Colonic mucosa (tissue), 4 donors: ENCODE data around the gene EEIG2. TPM values are rescaled to one million over a fixed set of nuclear protein-coding genes. Genes with fewer than 3 reads are reported as not detected.

Experiments
- DNase-seq: peaks from one replicate; pipeline ENCODE4 v3.0.0-alpha.2; 2020
- H3K27ac ChIP-seq: fragments of 200-600 bp; one replicate; pipeline ENCODE4 v1.8.0; 2021
- H3K27me3 ChIP-seq: fragments of 200-600 bp; one replicate; pipeline ENCODE4 v1.8.0; 2021
- H3K36me3 ChIP-seq: fragments of 200-600 bp; one replicate; pipeline ENCODE4 v1.8.0; 2021
- H3K4me1 ChIP-seq: fragments of 200-600 bp; one replicate; pipeline ENCODE4 v1.8.0; 2021; ENCODE audit warnings: mild to moderate bottlenecking
- H3K4me3 ChIP-seq: fragments of 200-600 bp; one replicate; pipeline ENCODE4 v1.8.0; 2021
- H3K9ac ChIP-seq, 2 donors: one replicate each; pipeline ENCODE4 v1.7.0; 2013; ENCODE audit warnings: control low read depth in 2 of 2, low read depth in 2 of 2, low read length in 2 of 2
- H3K9me3 ChIP-seq: fragments of 200-600 bp; one replicate; pipeline ENCODE4 v1.8.0; 2021
- intact Hi-C: fragments of 100-400 bp; cut with DNase I; formaldehyde crosslinking; loops from one replicate; pipeline ENCODE4 v1.14.1; 2022
- total RNA-seq, 2 donors: library from RNA; stranded (reverse); fragmentation: NEBNext Ultra II Directional in 1 of 2; extraction: Animal tissue kit (Norgen Biotek cat#: 25700) in 1 of 2; gene quantifications; one replicate each; pipeline ENCODE4 v1.2.1, GENCODE V29; 2021
- TF ChIP-seq, protein P1 (sequence below): fragments of 200-600 bp; IDR thresholded peaks from one replicate; pipeline ENCODE4 v1.8.0; 2022; ENCODE audit warnings: antibody characterized with exemption, mild to moderate bottlenecking
- donor health status: healthy.
- donor health status: DM: no; HTN: no; CAD: no.
- donor health status: DM: no; HTN: no; CAD: no.

EEIG2 gene
- total RNA-seq, 2 donors from 2014 or later = 32.8 to 42.8 TPM

DNA sequence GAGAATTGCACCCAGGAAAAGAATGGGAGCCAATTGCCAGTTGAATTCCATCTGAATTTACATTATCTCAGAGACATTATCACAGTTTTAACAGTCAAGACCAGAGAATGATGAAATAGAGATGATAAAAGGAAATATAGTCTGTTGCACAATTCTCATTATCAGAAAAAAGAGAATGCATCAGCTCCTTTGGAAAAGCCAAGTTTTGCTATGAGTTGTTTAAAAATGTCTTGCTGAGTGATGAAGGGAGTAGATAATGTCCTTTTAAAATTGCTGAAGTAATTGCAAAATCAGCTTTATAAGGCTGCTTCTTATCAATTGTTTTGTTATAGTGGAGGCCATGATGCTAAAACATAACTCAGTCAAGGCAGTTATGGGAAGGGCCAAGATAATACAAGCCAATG is 37.9 kb upstream of the EEIG2 start:
- H3K27ac ChIP-seq = no peak overlapping the region
- no peaks in the 10 kb centered on the region for H3K27me3 ChIP-seq
- intact Hi-C loops = no loop called here
- H3K36me3 ChIP-seq = no peaks in the 10 kb centered on the region
- H3K9ac ChIP-seq = no peak overlapping the region
- TF ChIP-seq, protein P1, sequence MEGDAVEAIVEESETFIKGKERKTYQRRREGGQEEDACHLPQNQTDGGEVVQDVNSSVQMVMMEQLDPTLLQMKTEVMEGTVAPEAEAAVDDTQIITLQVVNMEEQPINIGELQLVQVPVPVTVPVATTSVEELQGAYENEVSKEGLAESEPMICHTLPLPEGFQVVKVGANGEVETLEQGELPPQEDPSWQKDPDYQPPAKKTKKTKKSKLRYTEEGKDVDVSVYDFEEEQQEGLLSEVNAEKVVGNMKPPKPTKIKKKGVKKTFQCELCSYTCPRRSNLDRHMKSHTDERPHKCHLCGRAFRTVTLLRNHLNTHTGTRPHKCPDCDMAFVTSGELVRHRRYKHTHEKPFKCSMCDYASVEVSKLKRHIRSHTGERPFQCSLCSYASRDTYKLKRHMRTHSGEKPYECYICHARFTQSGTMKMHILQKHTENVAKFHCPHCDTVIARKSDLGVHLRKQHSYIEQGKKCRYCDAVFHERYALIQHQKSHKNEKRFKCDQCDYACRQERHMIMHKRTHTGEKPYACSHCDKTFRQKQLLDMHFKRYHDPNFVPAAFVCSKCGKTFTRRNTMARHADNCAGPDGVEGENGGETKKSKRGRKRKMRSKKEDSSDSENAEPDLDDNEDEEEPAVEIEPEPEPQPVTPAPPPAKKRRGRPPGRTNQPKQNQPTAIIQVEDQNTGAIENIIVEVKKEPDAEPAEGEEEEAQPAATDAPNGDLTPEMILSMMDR = no peak
- no peak overlapping the region for H3K4me3 ChIP-seq
- no peaks in the 10 kb centered on the region for H3K9me3 ChIP-seq
- DNase-seq = no peak
- H3K4me1 ChIP-seq = no peaks in the 10 kb centered on the region

DNA sequence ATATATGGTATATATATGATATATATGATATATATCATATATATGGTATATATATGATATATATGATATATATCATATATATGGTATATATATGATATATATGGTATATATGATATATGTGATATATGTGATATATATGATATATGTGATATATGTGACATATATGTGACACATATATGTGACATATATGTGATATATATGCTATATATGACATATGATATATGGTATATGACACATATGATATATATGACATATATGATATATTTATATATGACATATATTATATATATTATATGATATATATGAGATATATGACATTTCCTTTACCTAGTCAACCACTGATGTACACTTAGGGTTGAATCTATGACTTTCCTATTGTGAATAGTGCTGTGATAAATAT is 36.1 kb upstream of the EEIG2 start:
- no peak overlapping the region for H3K4me3 ChIP-seq
- intact Hi-C loops = no loop called here
- TF ChIP-seq, protein P1 = no peak
- H3K27me3 ChIP-seq = no peaks in the 10 kb centered on the region
- H3K9me3 ChIP-seq = no peaks in the 10 kb centered on the region
- DNase-seq = no peak
- no peaks in the 10 kb centered on the region for H3K36me3 ChIP-seq
- H3K4me1 ChIP-seq = no peaks in the 10 kb centered on the region
- H3K9ac ChIP-seq = no peak overlapping the region
- no peak overlapping the region for H3K27ac ChIP-seq

DNA sequence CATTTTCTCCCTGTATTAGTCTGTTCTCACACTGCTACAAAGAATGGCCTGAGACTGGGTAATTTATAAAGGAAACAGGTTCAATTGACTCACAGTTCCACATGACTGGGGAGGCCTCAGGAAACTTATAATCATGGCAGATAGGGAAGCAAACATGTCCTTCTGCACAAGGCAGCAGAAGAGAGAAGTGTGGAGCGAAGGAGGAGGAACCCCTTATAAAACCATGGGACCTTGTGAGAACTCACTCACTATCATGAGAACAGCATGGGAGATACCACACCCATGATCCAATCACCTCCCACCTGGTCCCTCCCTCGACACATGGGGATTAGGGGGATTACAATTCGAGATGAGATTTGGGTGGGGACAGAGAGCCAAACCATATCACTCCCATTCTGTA is 35.2 kb upstream of the EEIG2 start:
- intact Hi-C loops = no loop called here
- TF ChIP-seq, protein P1 = no peak

DNA sequence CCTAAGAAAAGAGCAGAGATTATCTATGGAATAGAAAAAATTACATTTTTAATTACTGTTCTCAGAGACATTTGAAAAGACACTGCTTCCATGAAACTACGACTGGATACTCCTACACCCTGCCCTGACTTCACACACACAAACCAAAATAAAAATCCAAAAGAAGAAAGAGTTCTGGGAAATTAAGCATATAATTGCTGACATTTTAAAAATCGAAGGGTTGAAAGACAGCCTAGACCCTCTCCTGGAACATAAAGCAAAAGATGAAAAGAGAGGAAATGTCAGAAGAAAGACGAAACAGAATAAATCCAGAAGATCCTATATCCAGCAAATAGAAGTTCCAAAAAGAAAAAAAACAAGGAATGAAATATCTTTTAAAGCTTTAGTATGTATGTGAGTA is 32.8 kb upstream of the EEIG2 start:
- no peak overlapping the region for H3K4me3 ChIP-seq
- no peaks in the 10 kb centered on the region for H3K4me1 ChIP-seq
- H3K36me3 ChIP-seq = no peaks in the 10 kb centered on the region
- intact Hi-C loops = no loop called here
- DNase-seq = no peak
- no peak overlapping the region for H3K9ac ChIP-seq
- TF ChIP-seq, protein P1 = no peak
- H3K9me3 ChIP-seq = no peaks in the 10 kb centered on the region
- H3K27me3 ChIP-seq = no peaks in the 10 kb centered on the region
- H3K27ac ChIP-seq = no peak overlapping the region

More for the DNA sequence above, 35.2 kb upstream of the EEIG2 start:
- Histone ChIP-seq H3K36me3 (no peaks in the 10 kb centered on the region), H3K9me3 (no peaks in the 10 kb centered on the region), H3K27ac (no peak overlapping the region), H3K4me3 (no peak overlapping the region), H3K9ac (no peak overlapping the region), H3K4me1 (no peaks in the 10 kb centered on the region), H3K27me3 (no peaks in the 10 kb centered on the region)
- DNase-seq = no peak

DNA sequence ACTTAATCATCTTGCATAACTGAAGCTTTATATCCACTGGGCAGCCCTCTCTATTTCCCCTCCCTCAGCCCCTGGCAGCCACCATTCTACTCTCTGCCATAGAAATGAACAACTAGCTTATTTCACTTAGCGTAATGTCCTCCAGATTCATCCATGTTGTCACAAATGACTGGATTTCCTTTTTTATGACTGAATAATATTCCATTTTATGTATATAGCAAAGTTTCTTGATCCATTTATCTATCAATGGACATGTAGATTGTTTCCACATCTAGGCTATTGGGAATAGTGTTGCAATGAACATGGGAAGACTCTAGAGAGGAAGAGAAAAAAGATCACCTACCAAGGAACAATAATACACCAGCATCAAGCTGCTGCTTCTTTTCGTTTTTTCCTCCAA is 32.1 kb upstream of the EEIG2 start:
- Histone ChIP-seq H3K9ac (no peak overlapping the region), H3K27me3 (no peaks in the 10 kb centered on the region), H3K27ac (no peak overlapping the region), H3K36me3 (no peaks in the 10 kb centered on the region), H3K9me3 (no peaks in the 10 kb centered on the region), H3K4me3 (no peak overlapping the region), H3K4me1 (no peaks in the 10 kb centered on the region)
- no peak for DNase-seq
- intact Hi-C loops = no loop called here
- TF ChIP-seq, protein P1 = no peak

DNA sequence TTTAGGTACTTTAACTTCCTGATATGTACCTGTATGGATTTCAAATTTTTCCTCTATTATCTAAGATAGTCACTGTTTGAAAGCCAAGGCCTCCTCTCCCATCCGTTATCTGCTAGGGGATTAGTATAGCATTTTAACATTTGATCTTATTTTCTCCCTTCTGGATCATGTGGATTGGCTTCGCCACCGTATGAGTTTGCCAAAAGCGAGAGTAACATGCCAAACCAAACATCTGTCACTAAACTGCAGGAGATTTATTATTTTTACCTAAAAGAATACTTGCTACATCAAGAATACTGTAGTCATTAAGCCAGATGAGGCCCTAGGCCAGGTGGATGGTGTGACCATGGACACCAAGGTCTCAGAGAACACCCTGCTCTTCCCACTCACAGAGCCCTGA is 28.5 kb upstream of the EEIG2 start:
- TF ChIP-seq, protein P1 = no peak
- Histone ChIP-seq H3K9me3 (no peaks in the 10 kb centered on the region), H3K4me3 (no peak overlapping the region), H3K9ac (no peak overlapping the region), H3K4me1 (no peaks in the 10 kb centered on the region), H3K36me3 (no peaks in the 10 kb centered on the region), H3K27me3 (no peaks in the 10 kb centered on the region), H3K27ac (no peak overlapping the region)
- intact Hi-C loops = no loop called here
- no peak for DNase-seq
